Hepatocyte (in vitro differentiated cells): Measurements from ENCODE around the gene CCDC69. TPM values are rescaled to one million over a fixed set of nuclear protein-coding genes. Genes with fewer than 3 reads are reported as not detected.

ENCODE experiments used
- DNase-seq: peaks from one replicate; pipeline ENCODE4 v3.0.0-alpha.2; 2016; ENCODE audit warnings: low spot score
- H2AFZ ChIP-seq: fragments of 200-600 bp; sonication (generic); 2 replicates; pipeline ENCODE4 v1.6.0; 2016; ENCODE audit warnings: antibody characterized with exemption, mild to moderate bottlenecking
- H3K27ac ChIP-seq: fragments of 200-600 bp; sonication (generic); 2 replicates; pipeline ENCODE4 v1.5.1; 2016; ENCODE audit warnings: mild to moderate bottlenecking
- H3K27me3 ChIP-seq: fragments of 200-600 bp; sonication (generic); 2 replicates; pipeline ENCODE4 v1.6.1; 2016
- H3K36me3 ChIP-seq: fragments of 200-600 bp; sonication (generic); replicated peaks from 2 replicates; pipeline ENCODE4 v1.5.1; 2016; ENCODE audit warnings: low read depth; ENCODE audit not compliant: insufficient read depth
- H3K4me1 ChIP-seq: fragments of 200-600 bp; sonication (generic); 2 replicates; pipeline ENCODE4 v1.5.1; 2016; ENCODE audit warnings: mild to moderate bottlenecking, moderate library complexity; ENCODE audit not compliant: insufficient read depth
- H3K4me2 ChIP-seq: fragments of 200-600 bp; sonication (generic); 2 replicates; pipeline ENCODE4 v1.6.0; 2016
- H3K4me3 ChIP-seq: fragments of 200-600 bp; sonication (generic); 2 replicates; pipeline ENCODE4 v1.5.1; 2016; ENCODE audit warnings: mild to moderate bottlenecking
- H3K79me2 ChIP-seq: fragments of 200-600 bp; sonication (generic); 2 replicates; pipeline ENCODE4 v1.6.0; 2017; ENCODE audit warnings: mild to moderate bottlenecking
- H3K9me2 ChIP-seq: fragments of 200-600 bp; sonication (generic); replicated peaks from 2 replicates; pipeline ENCODE4 v1.6.0; 2017; ENCODE audit warnings: mild to moderate bottlenecking; ENCODE audit not compliant: insufficient read depth
- H3K9me3 ChIP-seq: fragments of 200-600 bp; sonication (generic); 2 replicates; pipeline ENCODE4 v1.5.1; 2016; ENCODE audit warnings: low read depth, mild to moderate bottlenecking
- H4K20me1 ChIP-seq: fragments of 200-600 bp; sonication (generic); 2 replicates; pipeline ENCODE4 v1.6.0; 2016; ENCODE audit warnings: mild to moderate bottlenecking; ENCODE audit not compliant: insufficient read depth, poor library complexity, severe bottlenecking
- CTCF ChIP-seq: fragments of 200-600 bp; sonication (generic); IDR thresholded peaks from 2 replicates; pipeline ENCODE4 v1.5.1; 2016; ENCODE audit warnings: antibody characterized with exemption, mild to moderate bottlenecking; ENCODE audit not compliant: poor library complexity
- EZH2 ChIP-seq: fragments of 200-600 bp; sonication (generic); IDR thresholded peaks from 2 replicates; pipeline ENCODE4 v1.6.1; 2016; ENCODE audit warnings: antibody characterized with exemption, mild to moderate bottlenecking, borderline replicate concordance
- EZH2phosphoT487 ChIP-seq: fragments of 200-600 bp; sonication (generic); IDR thresholded peaks from one replicate; pipeline ENCODE4 v1.6.1; 2018; ENCODE audit warnings: antibody characterized with exemption, mild to moderate bottlenecking, low read depth, moderate library complexity; ENCODE audit not compliant: unreplicated experiment, severe bottlenecking
- WGBS: methylation state at CpG from one replicate; pipeline ENCODE4 v1.1.6; 2016; ENCODE audit warnings: low lambda C conversion rate; ENCODE audit errors: missing lambda C conversion rate; 5-methylcytosine and 5-hydroxymethylcytosine counted together
- polyA plus RNA-seq: library from polyadenylated mRNA; unstranded; fragments of >200 nt; fragmentation: Nextera tagmentation; extraction: Ambion mirVana; gene quantifications from 2 replicates; pipeline ENCODE4 v1.2.1, GENCODE V29; 2016
- total RNA-seq: library from RNA; depleted of rRNA; stranded (reverse); fragments of >200 nt; gene quantifications from 2 replicates; pipeline ENCODE4 v1.2.3, GENCODE V29; 2014

CCDC69 gene
- total and polyA plus RNA-seq, 2 experiments from 2014 or later, result 22.4 to 27.3 TPM

GRCh38 chr5:151139646-151140045 lies 84.2 kb downstream of the CCDC69 start:
- no peak overlapping the region for H3K27ac ChIP-seq
- no peak overlapping the region for H3K4me2 ChIP-seq
- H3K9me2 ChIP-seq, result no peaks in the 10 kb centered on the region
- no peaks in the 10 kb centered on the region for H3K27me3 ChIP-seq
- H3K4me1 ChIP-seq, result no peaks in the 10 kb centered on the region
- peaks cover 22% of the 10 kb centered on the region for H3K79me2 ChIP-seq
- H4K20me1 ChIP-seq, result peaks cover 13% of the 10 kb centered on the region
- no peak for DNase-seq
- TF ChIP-seq CTCF (no peak), EZH2 (no peak), EZH2phosphoT487 (no peak)
- H3K36me3 ChIP-seq, result no peaks in the 10 kb centered on the region
- no peak overlapping the region for H2AFZ ChIP-seq
- H3K4me3 ChIP-seq, result no peak overlapping the region
- WGBS, result 99% methylated on average over 3 of the region's 3 CpGs
- no peaks in the 10 kb centered on the region for H3K9me3 ChIP-seq

GRCh38 chr5:151139015-151139414 lies 84.9 kb downstream of the CCDC69 start:
- no peak overlapping the region for H3K27ac ChIP-seq
- H3K27me3 ChIP-seq, result no peaks in the 10 kb centered on the region
- H3K36me3 ChIP-seq, result no peaks in the 10 kb centered on the region
- no peak overlapping the region for H2AFZ ChIP-seq
- no peaks in the 10 kb centered on the region for H3K4me1 ChIP-seq
- peaks cover 7% of the 10 kb centered on the region for H4K20me1 ChIP-seq
- no peak overlapping the region for H3K4me2 ChIP-seq
- H3K79me2 ChIP-seq, result peaks cover 18% of the 10 kb centered on the region
- H3K9me3 ChIP-seq, result no peaks in the 10 kb centered on the region
- TF ChIP-seq EZH2, result no peak
- no peak for TF ChIP-seq CTCF
- no peak for DNase-seq
- H3K9me2 ChIP-seq, result no peaks in the 10 kb centered on the region
- no peak overlapping the region for H3K4me3 ChIP-seq
- 93% methylated on average over 8 of the region's 8 CpGs for WGBS

- TF ChIP-seq EZH2phosphoT487 (no peak), CTCF (no peak), EZH2 (no peak)
- H3K9me2 ChIP-seq, result no peaks in the 10 kb centered on the region
- no peaks in the 10 kb centered on the region for H3K36me3 ChIP-seq
- no peak for DNase-seq
- no peak overlapping the region for H3K4me3 ChIP-seq
- 85% methylated on average over 1 of the region's 1 CpG for WGBS
- no peaks in the 10 kb centered on the region for H3K9me3 ChIP-seq
- H3K79me2 ChIP-seq, result peaks cover 10% of the 10 kb centered on the region
- no peak overlapping the region for H2AFZ ChIP-seq
- no peaks in the 10 kb centered on the region for H3K4me1 ChIP-seq
- H3K27me3 ChIP-seq, result no peaks in the 10 kb centered on the region
- no peak overlapping the region for H3K27ac ChIP-seq
- no peak overlapping the region for H3K4me2 ChIP-seq
- H4K20me1 ChIP-seq, result peaks cover 5% of the 10 kb centered on the region
Measured at GRCh38 chr5:151138114-151138513, 85.8 kb downstream of the CCDC69 start.
